H1 (cell line): ENCODE data around the gene PEX5L. TPM values are rescaled to one million over a fixed set of nuclear protein-coding genes. Genes with fewer than 3 reads are reported as not detected.

Experiments
- POU5F1 ChIP-seq: IDR thresholded peaks from 2 replicates; pipeline ENCODE4 v1.6.1; 2011; ENCODE audit warnings: low read depth, mild to moderate bottlenecking, low read length, moderate library complexity
- polyA plus RNA-seq, 7 experiments: library from polyadenylated mRNA; depleted of rRNA in 3 of 7; stranded (reverse) in 5 of 7; unstranded in 2 of 7; fragments of >200 nt in 5 of 7; fragments of 200-250 nt in 2 of 7; gene quantifications; 1 replicate in 5 of 7; 2 replicates in 1 of 7; 4 replicates in 1 of 7; pipeline versions ENCODE4 v1.2.1 to v1.2.3, GENCODE V29; 2011 to 2013; ENCODE audit warnings: missing spikeins in 2 of 7, mixed read lengths in 2 of 7
- total RNA-seq: library from RNA; stranded (reverse); fragmentation: NEBNext Ultra II Directional; extraction: Animal tissue kit (Norgen Biotek cat#: 25700); gene quantifications from 2 replicates; pipeline ENCODE4 v1.2.1, GENCODE V29; 2021

PEX5L gene
- total and polyA plus RNA-seq, 2 of the 8 experiments (the other 6 are each of a cell fraction or from before 2014, with no cell fraction given) = 0.80 to 4.2 TPM

- TF ChIP-seq POU5F1 = no peak
Observed at GRCh38 chr3:179885950-179886349, 150.8 kb downstream of the PEX5L start (continued).
